ENCODE results near the gene DDX24. TPM values are rescaled to one million over a fixed set of nuclear protein-coding genes. Genes with fewer than 3 reads are reported as not detected.

Gene DDX24
- total and polyA plus RNA-seq, 7 experiments from 2014 or later: 190 to 438 (median 320) TPM

DNA sequence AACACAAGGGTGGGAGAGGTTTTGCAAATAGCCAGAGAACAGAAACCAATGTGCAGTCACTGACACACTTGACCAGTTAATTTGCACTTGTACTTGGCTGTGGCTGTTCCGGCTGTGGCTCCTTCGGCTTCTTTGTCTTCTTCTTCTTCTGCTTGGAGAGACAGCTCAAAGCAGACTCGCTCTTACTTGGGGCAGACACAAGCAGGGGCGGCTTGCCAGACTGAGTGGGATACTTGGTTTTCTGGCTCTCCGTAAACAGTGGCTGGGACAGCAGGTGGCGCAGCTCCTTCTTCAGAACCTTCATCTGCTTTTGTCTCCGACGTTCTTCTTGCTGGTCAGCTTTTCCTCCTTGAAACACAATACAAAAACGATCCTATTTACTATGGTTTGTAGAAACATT is 29.9 kb downstream of the DDX24 start:
- ATAC-seq (no peak), DNase-seq (no peak)
- no peak overlapping the region for H3K27ac ChIP-seq (ENCODE audit: low read depth, low read length)
- peak overlapping the region in 1 of 10 donors; percentile 22 for H3K4me3 Mint-ChIP-seq
- no peaks in the 10 kb centered on the region for H3K9me3 Mint-ChIP-seq
- POLR2A ChIA-PET: interaction anchor here (0.6 kb wide), 1 partner anchor 128 kb away, joined by 4 read pairs; no protein-coding TSS in a partner anchor
- peaks cover 15 to 67% (median 44%) of the 10 kb centered on the region in 5 donors for H3K36me3 Mint-ChIP-seq
- intact Hi-C loops (cut with micrococcal nuclease): loop anchor here in 1 of 2 donors (5.0 kb wide), 1 partner anchor 86 kb away; no protein-coding TSS in a partner anchor
- H3K4me1 ChIP-seq (ENCODE audit: control insufficient read depth in 2 of 2, insufficient read depth in 2 of 2, low read length in 2 of 2): peaks cover 0 to under 1% of the 10 kb centered on the region in 2 donors
- H3K4me3 ChIP-seq (ENCODE audit: low read length): no peak overlapping the region
- H3K4me1 Mint-ChIP-seq: peaks cover 6 to 45% (median 17%) of the 10 kb centered on the region in 7 donors
- CTCF ChIA-PET: interaction anchor here (1.7 to 1.9 kb wide), 2 partner anchors 15 to 85 kb away, joined by 5 to 7 read pairs; no protein-coding TSS in a partner anchor
- H3K27me3 Mint-ChIP-seq: no peaks in the 10 kb centered on the region
- peaks cover 26 to 95% (median 47%) of the 10 kb centered on the region in 3 experiments for H3K36me3 ChIP-seq (ENCODE audit: control insufficient read depth in 2 of 3, insufficient read depth in 3 of 3, low read length in 3 of 3)
- no peaks in the 10 kb centered on the region for H3K9me3 ChIP-seq (ENCODE audit: control insufficient read depth in 2 of 3, low read length in 3 of 3)
- H3K27me3 ChIP-seq (ENCODE audit: control insufficient read depth in 2 of 2, insufficient read depth in 2 of 2, low read length in 2 of 2): no peaks in the 10 kb centered on the region
- peak overlapping the region in 5 of 9 donors; percentile 32 to 70 (median 52) for H3K27ac Mint-ChIP-seq

DNA sequence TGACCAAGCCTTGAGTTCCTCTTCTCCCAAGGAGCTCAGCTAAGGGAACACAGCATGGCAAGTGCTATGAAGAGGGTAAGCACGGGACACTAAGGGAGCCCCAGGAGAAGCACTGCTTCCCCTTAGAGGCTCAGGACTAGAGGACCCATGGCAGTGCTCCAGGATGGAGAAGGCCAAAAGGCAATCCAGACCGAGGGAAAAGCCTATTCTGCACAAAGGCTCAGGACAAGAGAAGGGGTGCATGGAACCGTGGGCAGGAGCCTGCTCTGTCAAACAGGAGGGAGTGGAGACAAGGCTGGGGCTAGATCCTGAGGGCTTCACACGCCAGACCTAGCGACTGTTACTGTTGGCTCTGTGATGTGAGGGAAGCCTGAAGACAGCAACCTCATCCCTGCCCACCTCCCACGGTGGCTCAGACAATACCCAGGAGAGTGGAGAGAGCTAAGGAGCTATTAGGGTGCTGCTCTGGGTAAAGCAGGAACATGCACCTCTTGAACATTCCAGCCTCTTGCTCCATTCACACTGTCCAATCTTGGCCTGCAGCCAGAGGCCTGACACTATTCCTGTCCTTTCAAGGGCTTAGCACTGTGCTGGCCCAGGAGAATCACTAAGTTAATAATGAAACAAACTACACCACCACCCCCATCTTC is 30.6 kb downstream of the DDX24 start:
- Histone ChIP-seq H3K4me1 (ENCODE audit: control insufficient read depth in 2 of 2, insufficient read depth in 2 of 2, low read length in 2 of 2) (no peaks in the 10 kb centered on the region), H3K4me3 (ENCODE audit: low read length) (no peak overlapping the region), H3K36me3 (ENCODE audit: control insufficient read depth in 2 of 3, insufficient read depth in 3 of 3, low read length in 3 of 3) (peaks cover 26 to 95% (median 40%) of the 10 kb centered on the region in 3 experiments), H3K9me3 (ENCODE audit: control insufficient read depth in 2 of 3, low read length in 3 of 3) (no peaks in the 10 kb centered on the region), H3K27ac (ENCODE audit: low read depth, low read length) (no peak overlapping the region), H3K27me3 (ENCODE audit: control insufficient read depth in 2 of 2, insufficient read depth in 2 of 2, low read length in 2 of 2) (no peaks in the 10 kb centered on the region)
- ChIA-PET POLR2A (interaction anchor here (0.6 kb wide), 1 partner anchor 129 kb away, joined by 4 read pairs; no protein-coding TSS in a partner anchor), CTCF (interaction anchor here (0.5 to 2.0 kb wide), 4 partner anchors 15 to 131 kb away, joined by 3 to 4 read pairs (median 3); no protein-coding TSS in a partner anchor)
- no peak overlapping the region for H3K4me3 Mint-ChIP-seq
- no peaks in the 10 kb centered on the region for H3K27me3 Mint-ChIP-seq
- peaks cover 5 to 37% (median 11%) of the 10 kb centered on the region in 7 donors for H3K4me1 Mint-ChIP-seq
- no peak for ATAC-seq
- DNase-seq: no peak
- H3K27ac Mint-ChIP-seq: peak overlapping the region in 4 of 9 donors; percentile 39 to 70 (median 51)
- no peaks in the 10 kb centered on the region for H3K9me3 Mint-ChIP-seq
- H3K36me3 Mint-ChIP-seq: peaks cover 15 to 60% (median 44%) of the 10 kb centered on the region in 5 donors
- intact Hi-C loops (cut with micrococcal nuclease): loop anchor here in 1 of 2 donors (5.0 kb wide), 1 partner anchor 87 kb away; no protein-coding TSS in a partner anchor

- ChIA-PET CTCF (interaction anchor here (0.7 to 2.0 kb wide), 4 partner anchors 15 to 132 kb away, joined by 3 to 7 read pairs (median 4); no protein-coding TSS in a partner anchor), POLR2A (no interaction called here)
- Mint-ChIP-seq H3K36me3 (peaks cover 15 to 59% (median 39%) of the 10 kb centered on the region in 5 donors), H3K4me1 (peaks cover 2 to 30% (median 11%) of the 10 kb centered on the region in 7 donors), H3K27ac (peak overlapping the region in 3 of 9 donors; percentile 39 to 62 (median 59)), H3K4me3 (no peak overlapping the region), H3K9me3 (no peaks in the 10 kb centered on the region), H3K27me3 (no peaks in the 10 kb centered on the region)
- DNase-seq (no peak), ATAC-seq (no peak)
- intact Hi-C loops (cut with micrococcal nuclease): loop anchor here in 1 of 2 donors (5.0 kb wide), 1 partner anchor 88 kb away; no protein-coding TSS in a partner anchor
- H3K4me3 ChIP-seq (ENCODE audit: low read length): no peak overlapping the region
- no peaks in the 10 kb centered on the region for H3K4me1 ChIP-seq (ENCODE audit: control insufficient read depth in 2 of 2, insufficient read depth in 2 of 2, low read length in 2 of 2)
- no peaks in the 10 kb centered on the region for H3K27me3 ChIP-seq (ENCODE audit: control insufficient read depth in 2 of 2, insufficient read depth in 2 of 2, low read length in 2 of 2)
- peaks cover 26 to 95% (median 38%) of the 10 kb centered on the region in 3 experiments for H3K36me3 ChIP-seq (ENCODE audit: control insufficient read depth in 2 of 3, insufficient read depth in 3 of 3, low read length in 3 of 3)
- no peak overlapping the region for H3K27ac ChIP-seq (ENCODE audit: low read depth, low read length)
- no peaks in the 10 kb centered on the region for H3K9me3 ChIP-seq (ENCODE audit: control insufficient read depth in 2 of 3, low read length in 3 of 3)
Measured at GRCh38 chr14:94049625-94050023, 31.4 kb downstream of the DDX24 start.

DNA sequence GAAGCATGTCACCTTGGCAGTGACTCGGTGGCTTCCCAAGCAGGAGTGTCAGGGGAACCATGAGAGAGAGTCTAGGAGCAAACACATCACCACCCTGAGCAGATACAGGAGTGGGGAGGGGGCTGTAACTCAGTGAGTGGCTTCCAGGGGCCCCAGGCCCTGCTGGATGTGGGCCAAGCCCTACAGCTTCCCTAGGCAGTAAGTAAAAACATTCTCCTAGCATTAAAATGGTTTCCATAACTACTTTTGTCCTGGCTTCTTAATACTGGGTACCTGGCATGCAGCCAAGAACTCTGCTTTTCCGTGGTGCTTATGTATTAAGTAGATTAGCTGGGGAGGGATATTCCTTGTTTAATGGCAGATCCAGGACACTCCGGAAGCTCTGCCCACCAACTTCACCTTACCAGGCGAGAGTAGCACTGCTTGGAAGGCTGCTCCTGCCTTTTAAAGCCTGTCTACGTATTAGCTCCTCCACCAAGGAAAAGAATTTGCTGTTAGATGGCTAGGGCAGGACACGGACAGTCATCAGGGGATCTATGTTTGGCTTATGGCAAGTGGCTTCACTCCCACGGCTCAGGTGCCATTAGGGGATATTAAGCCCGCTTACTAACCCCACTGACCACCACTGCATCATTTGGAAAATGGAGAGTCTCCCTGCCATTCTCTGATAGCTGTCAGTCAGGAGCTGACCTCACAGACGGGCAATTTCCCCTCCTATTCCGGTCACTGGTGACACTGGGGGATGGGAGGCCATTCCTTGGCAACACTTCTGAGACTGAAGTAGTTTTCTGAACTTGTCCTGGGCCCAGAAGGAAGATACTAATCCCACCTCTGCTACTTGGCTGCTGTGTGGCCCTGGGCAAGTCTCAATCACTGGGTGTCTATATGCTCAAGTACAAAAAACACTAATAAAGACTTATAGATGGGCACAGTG is 32.0 kb downstream of the DDX24 start:
- Mint-ChIP-seq H3K27ac (peak overlapping the region in 3 of 9 donors; percentile 16 to 62 (median 22)), H3K27me3 (no peaks in the 10 kb centered on the region), H3K36me3 (peaks cover 15 to 53% (median 33%) of the 10 kb centered on the region in 5 donors), H3K4me1 (peaks cover 0 to 23% (median 6%) of the 10 kb centered on the region in 7 donors), H3K4me3 (no peak overlapping the region), H3K9me3 (no peaks in the 10 kb centered on the region)
- Histone ChIP-seq H3K36me3 (ENCODE audit: control insufficient read depth in 2 of 3, insufficient read depth in 3 of 3, low read length in 3 of 3) (peaks cover 26 to 91% (median 38%) of the 10 kb centered on the region in 3 experiments), H3K4me3 (ENCODE audit: low read length) (no peak overlapping the region), H3K27me3 (ENCODE audit: control insufficient read depth in 2 of 2, insufficient read depth in 2 of 2, low read length in 2 of 2) (no peaks in the 10 kb centered on the region), H3K4me1 (ENCODE audit: control insufficient read depth in 2 of 2, insufficient read depth in 2 of 2, low read length in 2 of 2) (no peaks in the 10 kb centered on the region), H3K27ac (ENCODE audit: low read depth, low read length) (no peak overlapping the region), H3K9me3 (ENCODE audit: control insufficient read depth in 2 of 3, low read length in 3 of 3) (no peaks in the 10 kb centered on the region)
- ATAC-seq (no peak), DNase-seq (no peak)
- POLR2A ChIA-PET: interaction anchor here (0.8 kb wide), 1 partner anchor 24 kb away, joined by 3 read pairs; no protein-coding TSS in a partner anchor
- intact Hi-C loops (cut with micrococcal nuclease): no loop called here
- CTCF ChIA-PET: interaction anchor here (0.7 to 2.0 kb wide), 5 partner anchors 14 to 133 kb away, joined by 3 to 7 read pairs (median 3); no protein-coding TSS in a partner anchor

DNA sequence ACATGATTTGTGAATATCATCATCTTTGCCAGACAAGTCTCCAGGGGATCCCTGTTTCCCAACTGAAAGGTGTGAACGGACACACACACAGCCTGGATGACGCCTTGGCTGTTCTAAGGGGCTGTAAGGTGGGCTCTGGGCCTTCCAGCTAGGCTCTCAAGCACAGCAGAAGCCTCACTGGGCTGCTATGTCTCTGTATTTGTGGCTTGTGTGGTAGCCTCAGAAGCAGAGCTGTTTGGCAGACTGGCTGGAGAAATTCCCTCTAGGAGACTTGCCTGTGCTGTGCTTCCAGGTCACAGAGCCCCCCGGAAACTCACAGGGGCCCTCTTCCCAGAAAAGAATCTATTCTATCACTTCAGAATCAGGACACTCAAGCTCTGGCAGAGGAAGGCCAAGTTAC is 33.4 kb downstream of the DDX24 start:
- DNase-seq (no peak), ATAC-seq (no peak)
- Mint-ChIP-seq H3K9me3 (peaks cover 0 to 1% (median 0%) of the 10 kb centered on the region in 11 donors), H3K36me3 (peaks cover 14 to 46% (median 27%) of the 10 kb centered on the region in 5 donors), H3K27me3 (no peaks in the 10 kb centered on the region), H3K27ac (peak overlapping the region in 2 of 9 donors; percentile 69 to 70), H3K4me1 (peaks cover 0 to 15% (median 6%) of the 10 kb centered on the region in 7 donors), H3K4me3 (no peak overlapping the region)
- H3K4me1 ChIP-seq (ENCODE audit: control insufficient read depth in 2 of 2, insufficient read depth in 2 of 2, low read length in 2 of 2): no peaks in the 10 kb centered on the region
- no peak overlapping the region for H3K4me3 ChIP-seq (ENCODE audit: low read length)
- CTCF ChIA-PET: no interaction called here
- no peaks in the 10 kb centered on the region for H3K9me3 ChIP-seq (ENCODE audit: control insufficient read depth in 2 of 3, low read length in 3 of 3)
- H3K27ac ChIP-seq (ENCODE audit: low read depth, low read length): no peak overlapping the region
- no peaks in the 10 kb centered on the region for H3K27me3 ChIP-seq (ENCODE audit: control insufficient read depth in 2 of 2, insufficient read depth in 2 of 2, low read length in 2 of 2)
- peaks cover 21 to 81% (median 34%) of the 10 kb centered on the region in 3 experiments for H3K36me3 ChIP-seq (ENCODE audit: control insufficient read depth in 2 of 3, insufficient read depth in 3 of 3, low read length in 3 of 3)
- intact Hi-C loops (cut with micrococcal nuclease): no loop called here
- POLR2A ChIA-PET: no interaction called here

GRCh38 chr14:94046696-94047250 is 34.2 kb downstream of the DDX24 start:
- no peak overlapping the region for H3K4me3 Mint-ChIP-seq
- ChIA-PET CTCF (no interaction called here), POLR2A (no interaction called here)
- H3K27ac ChIP-seq (ENCODE audit: low read depth, low read length): no peak overlapping the region
- peak overlapping the region in 1 of 9 donors; percentile 69 for H3K27ac Mint-ChIP-seq
- H3K4me1 Mint-ChIP-seq: peaks cover 0 to 7% (median 0%) of the 10 kb centered on the region in 7 donors
- peaks cover 14 to 73% (median 27%) of the 10 kb centered on the region in 3 experiments for H3K36me3 ChIP-seq (ENCODE audit: control insufficient read depth in 2 of 3, insufficient read depth in 3 of 3, low read length in 3 of 3)
- H3K9me3 ChIP-seq (ENCODE audit: control insufficient read depth in 2 of 3, low read length in 3 of 3): no peaks in the 10 kb centered on the region
- H3K27me3 ChIP-seq (ENCODE audit: control insufficient read depth in 2 of 2, insufficient read depth in 2 of 2, low read length in 2 of 2): no peaks in the 10 kb centered on the region
- peaks cover 12 to 38% (median 23%) of the 10 kb centered on the region in 5 donors for H3K36me3 Mint-ChIP-seq
- no peaks in the 10 kb centered on the region for H3K4me1 ChIP-seq (ENCODE audit: control insufficient read depth in 2 of 2, insufficient read depth in 2 of 2, low read length in 2 of 2)
- DNase-seq (no peak), ATAC-seq (no peak)
- intact Hi-C loops (cut with micrococcal nuclease): no loop called here
- no peaks in the 10 kb centered on the region for H3K27me3 Mint-ChIP-seq
- no peak overlapping the region for H3K4me3 ChIP-seq (ENCODE audit: low read length)
- peaks cover 0 to 1% (median 0%) of the 10 kb centered on the region in 11 donors for H3K9me3 Mint-ChIP-seq

Measured in naive thymus-derived CD4-positive, alpha-beta T cell (primary cell).